OCI-LY3 (cell line): ENCODE data around the gene TSEN54.
A peak's percentile ranks its signal among the peaks of the same experiment; 100 is the strongest.

ENCODE experiments used
- H2AFZ ChIP-seq: fragments of 200-600, 300-600 bp; shearing (Covaris generic); 2 replicates; pipeline ENCODE4 v1.6.0; 2014; ENCODE audit warnings: antibody characterized with exemption, low read depth, low read length
- H3K27ac ChIP-seq: fragments of 200-600, 300-600 bp; sonication (generic); 2 replicates; pipeline ENCODE4 v1.5.1; 2014; ENCODE audit warnings: mild to moderate bottlenecking, low read length, moderate library complexity, mixed read lengths
- H3K27me3 ChIP-seq: fragments of 200-600, 300-600 bp; sonication (generic); 2 replicates; pipeline ENCODE4 v1.6.1; 2014; ENCODE audit warnings: low read depth, low read length, mixed read lengths
- H3K36me3 ChIP-seq: fragments of 200-600, 300-600 bp; sonication (generic); replicated peaks from 2 replicates; pipeline ENCODE3; 2014; ENCODE audit warnings: low read depth, low read length, mixed read lengths
- H3K4me1 ChIP-seq: fragments of 300-600, 200-600 bp; sonication (generic); 2 replicates; pipeline ENCODE4 v1.6.1; 2014; ENCODE audit warnings: low read length, mixed read lengths
- H3K4me2 ChIP-seq: fragments of 200-600, 300-600 bp; sonication (generic); 2 replicates; pipeline ENCODE4 v1.6.1; 2014; ENCODE audit warnings: low read length, mixed read lengths
- H3K4me3 ChIP-seq: fragments of 300-600, 200-600 bp; sonication (generic); 2 replicates; pipeline ENCODE4 v1.5.1; 2014; ENCODE audit warnings: antibody characterized with exemption, mild to moderate bottlenecking, low read length, moderate library complexity
- H3K79me2 ChIP-seq: fragments of 300-600, 200-600 bp; shearing (Covaris generic); 2 replicates; pipeline ENCODE4 v1.6.1; 2014; ENCODE audit warnings: mild to moderate bottlenecking, low read length, mixed read lengths
- H3K9ac ChIP-seq: fragments of 300-600, 200-600 bp; shearing (Covaris generic); 2 replicates; pipeline ENCODE4 v1.6.0; 2014; ENCODE audit warnings: mild to moderate bottlenecking, low read length, moderate library complexity
- H3K9me3 ChIP-seq: fragments of 200-600, 300-600 bp; shearing (Covaris generic); 2 replicates; pipeline ENCODE4 v1.6.1; 2014; ENCODE audit warnings: low read length, mixed read lengths; ENCODE audit not compliant: insufficient read depth
- H4K20me1 ChIP-seq: fragments of 200-600, 300-600 bp; sonication (generic); 2 replicates; pipeline ENCODE4 v1.6.1; 2016; ENCODE audit warnings: low read length, mixed read lengths; ENCODE audit not compliant: insufficient read depth
- EZH2phosphoT487 ChIP-seq: fragments of 200-600 bp; shearing (Covaris generic); IDR thresholded peaks from 2 replicates; pipeline ENCODE4 v1.6.1; 2018; ENCODE audit warnings: antibody characterized with exemption, mixed run types, low read depth
- TF ChIP-seq, protein P1 (sequence below): fragments of 200-600, 300-600 bp; sonication (generic); IDR thresholded peaks from 2 replicates; pipeline ENCODE4 v1.5.1; 2014; ENCODE audit warnings: antibody characterized with exemption, low read length, low read depth

The TSEN54 gene

DNA sequence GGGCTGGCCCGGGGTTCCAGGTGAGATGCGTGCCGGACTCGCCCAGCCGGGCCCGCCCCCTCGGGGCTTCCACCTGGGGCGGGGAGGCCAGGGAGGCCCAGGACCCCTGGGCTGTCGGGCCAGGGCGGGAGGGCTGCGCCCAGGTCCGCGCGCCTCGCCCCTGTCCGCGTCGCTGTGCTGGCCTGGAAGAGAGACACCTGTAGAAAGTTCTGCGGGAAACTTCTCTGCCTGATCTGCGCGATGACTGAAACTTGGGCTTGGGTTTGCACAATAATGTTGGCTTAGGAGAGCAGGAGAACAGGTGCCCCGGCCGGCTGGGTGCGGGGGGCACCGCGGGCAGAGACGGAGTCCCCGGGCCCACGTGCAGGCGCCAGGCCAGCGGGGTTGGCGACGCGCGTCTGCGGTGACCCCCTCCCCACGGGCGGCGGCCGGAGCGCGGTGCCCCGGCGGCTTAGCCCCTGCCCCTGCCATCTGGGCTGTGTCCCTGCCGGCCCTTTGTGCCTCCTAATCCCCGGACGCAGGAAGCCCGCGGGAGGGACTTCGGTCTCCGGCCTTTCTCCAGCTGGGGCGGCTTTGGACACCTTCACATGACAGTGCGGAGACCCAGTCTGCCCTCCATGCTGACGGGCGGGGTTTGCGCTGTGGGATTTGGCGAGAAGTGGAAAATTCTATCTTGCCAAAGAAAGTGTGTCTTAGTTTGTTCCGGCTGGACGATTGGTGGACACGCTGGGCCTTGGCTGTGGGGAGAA is 9.7 kb downstream of the TSEN54 start:
- Histone ChIP-seq H2AFZ (no peak overlapping the region), H3K79me2 (no peaks in the 10 kb centered on the region), H4K20me1 (no peaks in the 10 kb centered on the region), H3K36me3 (peaks cover 2% of the 10 kb centered on the region), H3K9me3 (no peaks in the 10 kb centered on the region), H3K4me3 (peak overlapping the region; percentile 74), H3K27ac (no peak overlapping the region), H3K4me1 (peaks cover 6% of the 10 kb centered on the region), H3K9ac (peak overlapping the region; percentile 64), H3K4me2 (peak overlapping the region; percentile 90), H3K27me3 (peaks cover 6% of the 10 kb centered on the region; the same call in 1 of the 2 replicates)
- TF ChIP-seq EZH2phosphoT487 = no peak
- TF ChIP-seq, protein P1, sequence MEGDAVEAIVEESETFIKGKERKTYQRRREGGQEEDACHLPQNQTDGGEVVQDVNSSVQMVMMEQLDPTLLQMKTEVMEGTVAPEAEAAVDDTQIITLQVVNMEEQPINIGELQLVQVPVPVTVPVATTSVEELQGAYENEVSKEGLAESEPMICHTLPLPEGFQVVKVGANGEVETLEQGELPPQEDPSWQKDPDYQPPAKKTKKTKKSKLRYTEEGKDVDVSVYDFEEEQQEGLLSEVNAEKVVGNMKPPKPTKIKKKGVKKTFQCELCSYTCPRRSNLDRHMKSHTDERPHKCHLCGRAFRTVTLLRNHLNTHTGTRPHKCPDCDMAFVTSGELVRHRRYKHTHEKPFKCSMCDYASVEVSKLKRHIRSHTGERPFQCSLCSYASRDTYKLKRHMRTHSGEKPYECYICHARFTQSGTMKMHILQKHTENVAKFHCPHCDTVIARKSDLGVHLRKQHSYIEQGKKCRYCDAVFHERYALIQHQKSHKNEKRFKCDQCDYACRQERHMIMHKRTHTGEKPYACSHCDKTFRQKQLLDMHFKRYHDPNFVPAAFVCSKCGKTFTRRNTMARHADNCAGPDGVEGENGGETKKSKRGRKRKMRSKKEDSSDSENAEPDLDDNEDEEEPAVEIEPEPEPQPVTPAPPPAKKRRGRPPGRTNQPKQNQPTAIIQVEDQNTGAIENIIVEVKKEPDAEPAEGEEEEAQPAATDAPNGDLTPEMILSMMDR = no peak

DNA sequence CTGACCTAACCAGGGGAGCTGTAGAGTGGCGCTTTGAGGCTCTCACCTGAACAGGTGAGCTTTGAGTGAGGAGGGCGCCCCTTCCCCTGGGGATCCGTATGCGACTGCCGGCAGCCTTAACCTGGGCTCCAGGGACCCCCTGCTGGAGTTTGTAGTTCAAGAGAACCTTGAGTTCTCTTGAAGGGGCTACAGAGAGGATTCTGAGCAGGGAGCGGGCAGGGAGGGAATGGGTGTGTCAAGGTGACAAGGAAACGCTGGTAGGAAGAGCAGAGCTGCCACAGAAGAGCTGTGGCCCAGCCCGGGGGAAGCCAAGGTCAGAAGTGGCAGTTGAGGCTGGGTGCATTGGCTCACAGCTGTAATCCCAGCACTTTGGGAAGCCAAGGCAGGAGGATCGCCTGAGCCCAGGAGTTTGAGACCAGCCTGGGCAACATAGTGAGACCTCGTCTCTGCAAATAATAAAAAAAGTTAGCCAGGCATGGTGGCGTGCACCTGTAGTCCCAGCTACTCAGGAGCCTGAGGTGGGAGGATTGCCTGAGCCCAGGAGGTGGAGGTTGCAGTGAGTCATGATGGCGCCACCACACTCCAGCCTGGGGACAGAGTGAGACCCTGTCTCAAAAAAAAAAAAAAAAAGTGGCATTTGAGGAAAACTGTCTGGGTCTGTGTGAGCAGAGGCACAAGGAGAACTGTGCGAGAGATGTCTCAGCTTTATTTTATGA is 10.4 kb downstream of the TSEN54 start:
- Histone ChIP-seq H3K27ac (no peak overlapping the region), H3K36me3 (peaks cover 2% of the 10 kb centered on the region), H3K9ac (no peak overlapping the region), H4K20me1 (no peaks in the 10 kb centered on the region), H3K27me3 (peaks cover 6% of the 10 kb centered on the region; the same call in 1 of the 2 replicates), H3K9me3 (no peaks in the 10 kb centered on the region), H2AFZ (no peak overlapping the region), H3K79me2 (no peaks in the 10 kb centered on the region), H3K4me2 (peak overlapping the region; percentile 90), H3K4me1 (peaks cover 6% of the 10 kb centered on the region), H3K4me3 (peak overlapping the region; percentile 74)
- TF ChIP-seq EZH2phosphoT487 = no peak
- TF ChIP-seq, protein P1 = no peak

DNA sequence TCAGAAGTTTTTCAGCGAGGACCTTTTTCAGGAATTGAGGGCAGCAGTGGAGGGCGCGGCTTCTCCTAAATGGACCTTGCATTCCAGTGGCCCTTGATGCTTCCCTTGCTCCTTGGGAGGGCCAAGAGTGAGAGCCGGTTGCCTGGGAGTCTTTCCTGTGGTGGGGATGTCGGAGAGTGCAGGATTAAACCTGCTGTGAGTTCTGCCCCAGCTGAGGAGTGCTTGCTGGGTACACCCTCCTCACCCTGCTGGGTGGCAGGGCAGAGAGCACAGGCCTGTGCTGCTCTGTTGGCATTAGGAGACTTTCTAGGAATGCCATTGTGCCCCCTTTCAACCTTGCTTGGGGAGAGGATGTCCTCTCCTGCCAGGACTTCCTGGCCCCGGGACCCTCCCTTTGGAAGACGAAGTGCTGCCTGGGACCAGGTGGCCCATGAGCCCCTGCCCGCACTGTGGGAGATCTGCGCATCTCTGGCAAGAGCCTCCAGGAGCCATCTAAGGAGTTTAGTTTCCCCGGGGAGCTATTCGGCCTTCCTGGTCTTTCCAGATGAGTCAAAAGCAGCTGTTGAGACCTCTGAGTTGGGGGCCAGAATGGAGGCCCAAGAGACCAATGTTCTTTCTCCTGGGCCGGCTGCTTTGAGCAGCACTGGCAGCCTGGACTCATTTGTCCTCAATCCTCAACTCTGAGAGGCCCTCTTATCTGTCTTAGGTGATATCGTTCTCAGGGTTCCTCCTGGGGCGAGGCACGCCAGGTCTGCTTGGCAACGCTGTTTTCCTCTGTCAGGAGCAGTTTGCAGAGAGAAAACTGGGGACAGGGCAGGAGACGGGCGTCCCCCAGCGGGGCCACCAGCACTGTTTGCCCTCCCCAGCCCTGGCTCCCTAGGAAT is 14.8 kb downstream of the TSEN54 start:
- H3K4me1 ChIP-seq = peaks cover 11% of the 10 kb centered on the region
- H3K9me3 ChIP-seq = no peaks in the 10 kb centered on the region
- H3K79me2 ChIP-seq = no peaks in the 10 kb centered on the region
- no peak overlapping the region for H3K9ac ChIP-seq
- H3K36me3 ChIP-seq = no peaks in the 10 kb centered on the region
- no peak overlapping the region for H3K4me3 ChIP-seq
- no peak overlapping the region for H3K4me2 ChIP-seq
- peaks cover 6% of the 10 kb centered on the region; the same call in 1 of the 2 replicates for H3K27me3 ChIP-seq
- TF ChIP-seq EZH2phosphoT487 = no peak
- TF ChIP-seq, protein P1 = no peak
- H4K20me1 ChIP-seq = no peaks in the 10 kb centered on the region
- no peak overlapping the region for H2AFZ ChIP-seq
- no peak overlapping the region for H3K27ac ChIP-seq
